Midbrain (tissue), 1 donor: ENCODE results near the gene STOML2.

ENCODE experiments used
- DNase-seq: peaks from one replicate; lab custom pipeline; 2025; lab: John Stamatoyannopoulos, UW

The STOML2 gene

GRCh38 chr9:35072461-35073278, 30.3 kb downstream of the STOML2 start, which contains the start of gene VCP:
Gene VCP (minus strand): TSS chr9:35072625. CDS start chr9:35072353, 272 bp downstream.
- DNase-seq, result peak; percentile 99

GRCh38 chr9:35071814-35072460, 31.0 kb downstream of the STOML2 start:
- peak; percentile 62 for DNase-seq

- DNase-seq, result no peak
Observed at GRCh38 chr9:35070823-35071813, 31.8 kb downstream of the STOML2 start.

GRCh38 chr9:35069020-35069419, 33.9 kb downstream of the STOML2 start:
- DNase-seq, result no peak

GRCh38 chr9:35067056-35067455, 35.9 kb downstream of the STOML2 start:
- no peak for DNase-seq

- DNase-seq, result no peak
Observed at GRCh38 chr9:35060548-35061207, 42.3 kb downstream of the STOML2 start.

GRCh38 chr9:35059438-35059837, 43.5 kb downstream of the STOML2 start:
- no peak for DNase-seq

- no peak for DNase-seq
Observed at GRCh38 chr9:35057271-35057620, 45.7 kb downstream of the STOML2 start.

- DNase-seq, result no peak
Observed at GRCh38 chr9:35056571-35057270, 46.2 kb downstream of the STOML2 start.

- no peak for DNase-seq
Observed at GRCh38 chr9:35054871-35055644, 47.9 kb downstream of the STOML2 start.

GRCh38 chr9:35054185-35054835, 48.6 kb downstream of the STOML2 start:
- DNase-seq, result no peak

GRCh38 chr9:35051069-35051967, 51.6 kb downstream of the STOML2 start:
- DNase-seq, result peak; percentile 8
